HepG2 (cell line): Measurements from ENCODE around the gene PDIA5. TPM values are rescaled to one million over a fixed set of nuclear protein-coding genes. Genes with fewer than 3 reads are reported as not detected.

Experiments
- ATAC-seq: fragments of 200-7000 bp; cut with Tn5 transposase; 3 replicates; pipeline ENCODE4 v1.9.1; 2020; ENCODE audit warnings: mild to moderate bottlenecking, moderate library complexity
- BruUV-seq: library from RNA; stranded (reverse); fragments of 400-500 nt; replicated peaks from 2 replicates; lab custom pipeline; 2021; lab: Mats Ljungman, UMichigan
- CTCF ChIA-PET: fragments of 300-600 bp; formaldehyde crosslinking; extraction: SDS; loops from one replicate; lab custom pipeline; 2021; ENCODE audit warnings: low total read pairs, inconsistent platforms, low intra/inter-chr PET ratio; lab: Yijun Ruan, JAX
- POLR2A ChIA-PET: fragments of 350-600 bp; sonication (Branson Sonifier 250); formaldehyde crosslinking; loops from one replicate; lab custom pipeline; 2020; ENCODE audit warnings: antibody characterized with exemption, inconsistent platforms; lab: Yijun Ruan, JAX
- DNase-seq: peaks from one replicate; pipeline ENCODE4 v3.0.0-alpha.2; 2015; ENCODE audit warnings: low spot score
- FAIRE-seq: peaks from 3 replicates; lab custom pipeline; 2011; peaks lifted over from hg19 to GRCh38; lab: Jason Lieb, UNC
- H2AFZ ChIP-seq: one replicate; pipeline ENCODE4 v1.6.1; 2011; ENCODE audit warnings: low read length, inconsistent platforms
- H3K27ac ChIP-seq: fragments of 300-600 bp; 3 replicates; pipeline ENCODE4 v1.8.0; 2011; ENCODE audit warnings: mixed run types, mild to moderate bottlenecking, mixed read lengths, low read length, inconsistent platforms; ENCODE audit not compliant: insufficient read depth; ENCODE audit errors: extremely low read length
- H3K27me3 ChIP-seq, 2 experiments: fragments of 200-600 bp in 1 of 2; 2 replicates in 1 of 2; 3 replicates in 1 of 2; pipeline versions ENCODE4 v1.6.0 to v1.8.0; 2011; ENCODE audit warnings: low read length in 2 of 2, mild to moderate bottlenecking in 2 of 2, moderate library complexity in 2 of 2, inconsistent platforms in 1 of 2; ENCODE audit not compliant: insufficient read depth in 2 of 2, control insufficient read depth in 1 of 2
- H3K36me3 ChIP-seq, 2 experiments: fragments of 200-600 bp in 1 of 2; replicated peaks in 1 of 2; 2 replicates in 1 of 2; 3 replicates in 1 of 2; pipeline versions ENCODE4 v1.5.1 to v1.8.0; 2011; ENCODE audit warnings: low read length in 2 of 2, inconsistent platforms in 1 of 2; ENCODE audit not compliant: insufficient read depth in 2 of 2, control insufficient read depth in 1 of 2
- H3K4me1 ChIP-seq: 2 replicates; pipeline ENCODE4 v1.5.1; 2012; ENCODE audit warnings: low read length, inconsistent platforms; ENCODE audit not compliant: insufficient read depth
- H3K4me2 ChIP-seq: 2 replicates; pipeline ENCODE4 v1.6.0; 2011; ENCODE audit warnings: low read depth, low read length, inconsistent platforms
- H3K4me3 ChIP-seq, 3 experiments: fragments of 200-600 bp in 1 of 3; sonication (generic), shearing (Covaris generic) in 1 of 3; replicated peaks in 1 of 3; 2 replicates each; pipeline ENCODE4 v1.5.1; 2011 to 2016; ENCODE audit warnings: low read length in 3 of 3, inconsistent platforms in 2 of 3, low read depth in 2 of 3, mild to moderate bottlenecking in 2 of 3, control low read depth in 1 of 3, mixed read lengths in 1 of 3; ENCODE audit not compliant: insufficient read depth in 1 of 3
- H3K79me2 ChIP-seq: one replicate; pipeline ENCODE4 v1.6.1; 2011; ENCODE audit warnings: low read length, inconsistent platforms; ENCODE audit not compliant: insufficient read depth
- H3K9ac ChIP-seq: 2 replicates; pipeline ENCODE4 v1.6.0; 2011; ENCODE audit warnings: mild to moderate bottlenecking, low read depth, low read length, inconsistent platforms; ENCODE audit not compliant: insufficient read depth
- H3K9me3 ChIP-seq: 2 replicates; pipeline ENCODE4 v1.5.1; 2012; ENCODE audit warnings: mild to moderate bottlenecking, low read length
- H4K20me1 ChIP-seq: 2 replicates; pipeline ENCODE4 v1.6.0; 2011; ENCODE audit warnings: inconsistent platforms, mild to moderate bottlenecking, low read length, moderate library complexity; ENCODE audit not compliant: insufficient read depth
- AGO2 ChIP-seq: fragments of 200-400 bp; formaldehyde crosslinking; optimal IDR thresholded peaks from 2 replicates; pipeline ENCODE3; 2017; ENCODE audit warnings: mild to moderate bottlenecking, low read depth, low read length, moderate library complexity
- BRD4 ChIP-seq: sonication (generic); formaldehyde crosslinking; IDR thresholded peaks from 2 replicates; pipeline ENCODE4 v1.4.0; 2020; ENCODE audit warnings: missing genetic modification reagents
- NBN ChIP-seq: fragments of 450-650 bp; conservative IDR thresholded peaks from 2 replicates; pipeline ENCODE4 v1.6.1; 2017
- POLR2AphosphoS2 ChIP-seq: IDR thresholded peaks from 2 replicates; pipeline ENCODE4 v1.6.1; 2011; ENCODE audit warnings: low read depth, low read length, improper control_type of control experiment
- SP2 ChIP-seq: sonication (generic); formaldehyde crosslinking; IDR thresholded peaks from 2 replicates; pipeline ENCODE4 v1.5.1; 2020; ENCODE audit warnings: mild to moderate bottlenecking, missing genetic modification reagents
- YEATS4 ChIP-seq: sonication (generic); formaldehyde crosslinking; IDR thresholded peaks from 2 replicates; pipeline ENCODE4 v1.4.0; 2020; ENCODE audit warnings: missing genetic modification reagents, borderline replicate concordance
- ZNF572 ChIP-seq: sonication (generic); formaldehyde crosslinking; IDR thresholded peaks from 2 replicates; pipeline ENCODE4 v1.5.1; 2020; ENCODE audit warnings: mild to moderate bottlenecking, missing genetic modification reagents
- WGBS: methylation state at CpG from one replicate; pipeline ENCODE4 v1.1.6; 2017; ENCODE audit warnings: low lambda C conversion rate; 5-methylcytosine and 5-hydroxymethylcytosine counted together
- in situ Hi-C: cut with HindIII; loops from 2 replicates; pipeline ENCODE4 v1.10.0; 2017; ENCODE audit warnings: low pct_unique_long_range_greater_than_20kb; ENCODE audit not compliant: extremely low pct_ligation_motif_present
- intact Hi-C: fragments of 100-400 bp; cut with micrococcal nuclease; formaldehyde crosslinking; loops from one replicate; pipeline ENCODE4 v1.10.0; 2022; ENCODE audit not compliant: unreplicated experiment
- polyA plus RNA-seq, 8 experiments: library from polyadenylated mRNA; depleted of rRNA in 3 of 8; stranded (reverse) in 7 of 8; unstranded in 1 of 8; fragments of >200 nt; fragmentation: Illumina TruSeq in 4 of 8; extraction: Trizol in 4 of 8; gene quantifications; 2 replicates each; pipeline versions ENCODE4 v1.2.1 to v1.2.3, GENCODE V29; 2011 to 2016; ENCODE audit warnings: low read depth in 4 of 8, missing spikeins in 1 of 8, mixed read lengths in 1 of 8; ENCODE audit not compliant: insufficient read depth in 1 of 8
- total RNA-seq, 5 experiments: library from RNA; depleted of rRNA; stranded (reverse); fragments of >200 nt; fragmentation: Illumina TruSeq; extraction: Trizol; gene quantifications; 2 replicates each; pipeline ENCODE4 v1.2.3, GENCODE V29; 2016; ENCODE audit warnings: low read depth in 1 of 5
- TF ChIP-seq, protein P1 (sequence below): sonication (generic); formaldehyde crosslinking; IDR thresholded peaks from 2 replicates; pipeline ENCODE4 v1.8.0; 2022; ENCODE audit warnings: missing genetic modification reagents, low read depth, mild to moderate bottlenecking, borderline replicate concordance
- TF ChIP-seq, protein P2 (sequence below): sonication (generic); formaldehyde crosslinking; IDR thresholded peaks from 2 replicates; pipeline ENCODE4 v1.5.1; 2020; ENCODE audit warnings: mild to moderate bottlenecking, missing genetic modification reagents, moderate library complexity

Gene PDIA5
- total and polyA plus RNA-seq, 2 of the 13 experiments (the other 11 are each of a cell fraction or from before 2014, with no cell fraction given) = 51.3 to 74.3 TPM

DNA sequence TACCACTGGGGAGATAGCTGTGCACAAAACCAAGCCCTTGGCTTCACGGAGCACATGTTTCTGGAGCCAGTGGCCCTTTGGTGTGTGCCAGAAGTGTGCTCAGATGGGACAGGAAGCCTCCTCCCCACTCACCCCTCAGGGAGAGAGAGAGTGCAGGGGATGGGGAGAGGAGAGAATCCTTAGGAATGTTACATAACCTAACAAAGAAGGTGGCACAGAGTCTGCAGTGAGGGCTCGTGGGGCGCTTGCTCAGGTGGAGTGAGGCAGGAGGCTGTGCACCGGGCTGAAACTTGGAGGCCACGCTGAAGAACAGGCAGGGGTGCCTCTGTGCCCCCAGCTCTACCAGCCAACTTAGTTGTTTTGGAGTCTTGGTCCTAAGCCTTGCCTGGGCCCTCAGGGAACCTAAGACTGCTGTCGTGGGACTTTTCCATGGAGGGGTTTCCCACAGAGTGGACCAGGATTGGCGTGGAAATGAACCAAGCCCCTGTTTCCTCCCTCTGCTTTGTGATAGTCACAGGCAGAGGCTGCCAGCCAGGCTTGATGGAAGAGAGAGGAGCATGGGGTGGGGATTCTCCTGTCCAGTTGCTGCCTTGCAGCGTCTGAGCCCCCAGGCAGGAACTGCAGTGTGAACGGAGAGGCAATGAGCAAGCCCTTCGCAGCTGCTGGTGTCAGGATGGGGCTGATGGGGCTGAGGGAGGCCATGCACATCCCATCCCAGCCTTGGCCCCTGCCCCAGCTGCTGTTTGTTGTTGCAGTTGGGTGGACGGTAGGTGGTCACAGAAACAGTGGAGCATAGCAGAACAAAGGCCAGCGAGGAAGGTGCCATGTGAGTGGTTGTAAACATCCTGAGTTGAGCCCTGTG, 32.7 kb downstream of the PDIA5 start (continued):
- TF ChIP-seq BRD4 = no peak
- TF ChIP-seq YEATS4 = no peak
- no peak for TF ChIP-seq POLR2AphosphoS2
- TF ChIP-seq SP2 (CRISPR knock-in tag) = no peak
- TF ChIP-seq NBN = no peak
- TF ChIP-seq, protein P1, sequence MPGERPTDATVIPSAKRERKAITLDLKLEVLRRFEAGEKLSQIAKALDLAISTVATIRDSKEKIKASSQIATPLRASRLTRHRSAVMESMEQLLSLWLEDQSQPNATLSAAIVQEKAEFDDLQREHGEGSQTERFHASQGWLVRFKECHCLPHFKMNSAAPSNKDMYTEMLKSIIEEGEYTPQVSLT (CRISPR knock-in tag) = no peak

DNA sequence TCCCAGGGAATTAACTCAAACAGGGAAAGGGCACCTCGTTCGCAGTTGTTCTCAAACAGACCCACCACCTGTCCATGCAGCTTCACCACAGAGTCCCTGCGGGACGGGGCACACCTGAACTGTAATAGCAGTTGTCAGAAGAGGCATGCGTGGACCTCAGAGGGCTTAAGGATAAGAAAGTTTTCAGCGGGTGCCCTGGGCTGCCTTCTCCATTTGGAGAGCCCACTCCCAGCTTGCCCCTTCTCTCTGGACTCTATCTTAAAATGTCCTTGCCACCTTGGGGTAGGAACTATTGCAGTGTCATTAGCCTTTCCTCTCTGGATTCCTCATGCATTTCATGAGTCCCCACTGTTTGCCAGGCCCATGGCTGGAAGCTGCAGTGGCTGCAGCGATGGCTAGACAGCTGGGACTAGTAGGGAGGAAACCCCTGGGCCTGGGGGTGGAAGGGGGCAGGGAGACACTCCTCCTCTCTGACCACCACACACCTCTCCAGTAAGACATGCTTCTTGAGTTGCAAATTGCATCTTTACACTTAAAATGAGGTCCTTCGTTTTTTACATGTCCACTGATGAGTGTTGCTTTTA, 33.5 kb downstream of the PDIA5 start:
- intact Hi-C loops (no loop called here), in situ Hi-C loops (no loop called here)
- ChIA-PET POLR2A (no interaction called here), CTCF (no interaction called here)
- peaks cover 38 to 89% of the 10 kb centered on the region in 2 experiments for H3K36me3 ChIP-seq
- 96% methylated on average over 8 of the region's 8 CpGs for WGBS
- H3K27ac ChIP-seq = no peak overlapping the region
- ATAC-seq (no peak), DNase-seq (no peak), FAIRE-seq (no peak)
- H3K4me2 ChIP-seq = no peak overlapping the region
- H4K20me1 ChIP-seq = peaks cover 11% of the 10 kb centered on the region; the same call in 1 of the 2 replicates
- H3K27me3 ChIP-seq = no peaks in the 10 kb centered on the region
- no peak overlapping the region for H3K4me3 ChIP-seq
- H3K9me3 ChIP-seq = no peaks in the 10 kb centered on the region
- TF ChIP-seq, protein P2, sequence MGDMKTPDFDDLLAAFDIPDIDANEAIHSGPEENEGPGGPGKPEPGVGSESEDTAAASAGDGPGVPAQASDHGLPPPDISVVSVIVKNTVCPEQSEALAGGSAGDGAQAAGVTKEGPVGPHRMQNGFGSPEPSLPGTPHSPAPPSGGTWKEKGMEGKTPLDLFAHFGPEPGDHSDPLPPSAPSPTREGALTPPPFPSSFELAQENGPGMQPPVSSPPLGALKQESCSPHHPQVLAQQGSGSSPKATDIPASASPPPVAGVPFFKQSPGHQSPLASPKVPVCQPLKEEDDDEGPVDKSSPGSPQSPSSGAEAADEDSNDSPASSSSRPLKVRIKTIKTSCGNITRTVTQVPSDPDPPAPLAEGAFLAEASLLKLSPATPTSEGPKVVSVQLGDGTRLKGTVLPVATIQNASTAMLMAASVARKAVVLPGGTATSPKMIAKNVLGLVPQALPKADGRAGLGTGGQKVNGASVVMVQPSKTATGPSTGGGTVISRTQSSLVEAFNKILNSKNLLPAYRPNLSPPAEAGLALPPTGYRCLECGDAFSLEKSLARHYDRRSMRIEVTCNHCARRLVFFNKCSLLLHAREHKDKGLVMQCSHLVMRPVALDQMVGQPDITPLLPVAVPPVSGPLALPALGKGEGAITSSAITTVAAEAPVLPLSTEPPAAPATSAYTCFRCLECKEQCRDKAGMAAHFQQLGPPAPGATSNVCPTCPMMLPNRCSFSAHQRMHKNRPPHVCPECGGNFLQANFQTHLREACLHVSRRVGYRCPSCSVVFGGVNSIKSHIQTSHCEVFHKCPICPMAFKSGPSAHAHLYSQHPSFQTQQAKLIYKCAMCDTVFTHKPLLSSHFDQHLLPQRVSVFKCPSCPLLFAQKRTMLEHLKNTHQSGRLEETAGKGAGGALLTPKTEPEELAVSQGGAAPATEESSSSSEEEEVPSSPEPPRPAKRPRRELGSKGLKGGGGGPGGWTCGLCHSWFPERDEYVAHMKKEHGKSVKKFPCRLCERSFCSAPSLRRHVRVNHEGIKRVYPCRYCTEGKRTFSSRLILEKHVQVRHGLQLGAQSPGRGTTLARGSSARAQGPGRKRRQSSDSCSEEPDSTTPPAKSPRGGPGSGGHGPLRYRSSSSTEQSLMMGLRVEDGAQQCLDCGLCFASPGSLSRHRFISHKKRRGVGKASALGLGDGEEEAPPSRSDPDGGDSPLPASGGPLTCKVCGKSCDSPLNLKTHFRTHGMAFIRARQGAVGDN (CRISPR knock-in tag) = 0 out of 2 replicates have a peak, but pooled peaks have one; percentile 4
- TF ChIP-seq ZNF572 (CRISPR knock-in tag) = no peak
- TF ChIP-seq AGO2 = peak; percentile 4
- H3K4me1 ChIP-seq = no peaks in the 10 kb centered on the region
- BruUV-seq = no TSS peak
- H3K9ac ChIP-seq = no peak overlapping the region
- no peak overlapping the region for H2AFZ ChIP-seq
- no peaks in the 10 kb centered on the region for H3K79me2 ChIP-seq
